Thoracic aorta (tissue), 2 donors: ENCODE results near the gene AACS. TPM values are rescaled to one million over a fixed set of nuclear protein-coding genes. Genes with fewer than 3 reads are reported as not detected.
A peak's percentile ranks its signal among the peaks of the same experiment; 100 is the strongest.

Experiments used
- ATAC-seq: fragments of 150-250 bp; one replicate; pipeline ENCODE4 v1.8.0; 2017; ENCODE audit warnings: low read depth; ENCODE audit not compliant: insufficient number of reproducible peaks, low FRiP score
- DNase-seq: peaks from one replicate; pipeline ENCODE4 v3.0.0-alpha.2; 2020; ENCODE audit warnings: low spot score
- H3K27ac ChIP-seq, 2 donors: fragments of 200-600 bp; sonication (generic); 1 replicate in 1 of 2; 2 replicates in 1 of 2; pipeline ENCODE4 v1.5.1; 2016; ENCODE audit warnings: mild to moderate bottlenecking in 2 of 2, moderate library complexity in 2 of 2
- H3K27me3 ChIP-seq: fragments of 200-600 bp; sonication (generic); replicated peaks from 2 replicates; pipeline ENCODE4 v1.6.0; 2016; ENCODE audit warnings: mild to moderate bottlenecking; ENCODE audit not compliant: insufficient read depth
- H3K36me3 ChIP-seq: fragments of 200-600 bp; sonication (generic); one replicate; pipeline ENCODE4 v1.5.1; 2016
- H3K4me1 ChIP-seq, 2 donors: fragments of 200-600 bp; sonication (generic); 1 replicate in 1 of 2; 2 replicates in 1 of 2; pipeline versions ENCODE4 v1.5.1 to v1.6.0; 2016; ENCODE audit warnings: low read depth in 2 of 2, mild to moderate bottlenecking in 1 of 2; ENCODE audit not compliant: control insufficient read depth in 1 of 2
- H3K4me3 ChIP-seq: fragments of 200-600 bp; sonication (generic); 2 replicates; pipeline ENCODE4 v1.5.1; 2016; ENCODE audit warnings: mild to moderate bottlenecking
- H3K9me3 ChIP-seq: fragments of 200-600 bp; sonication (generic); 2 replicates; pipeline ENCODE4 v1.5.1; 2016
- CTCF ChIP-seq: fragments of 200-600 bp; sonication (generic); IDR thresholded peaks from one replicate; pipeline ENCODE4 v1.5.1; 2019; ENCODE audit warnings: antibody characterized with exemption
- total RNA-seq, 2 donors: library from RNA; depleted of rRNA; stranded (reverse); fragments of >200 nt; gene quantifications; one replicate each; pipeline versions ENCODE4 v1.1.0 to v1.2.3, GENCODE V29; 2016

The AACS gene
- total RNA-seq, 2 donors from 2014 or later, result 14.1 to 14.7 TPM

DNA sequence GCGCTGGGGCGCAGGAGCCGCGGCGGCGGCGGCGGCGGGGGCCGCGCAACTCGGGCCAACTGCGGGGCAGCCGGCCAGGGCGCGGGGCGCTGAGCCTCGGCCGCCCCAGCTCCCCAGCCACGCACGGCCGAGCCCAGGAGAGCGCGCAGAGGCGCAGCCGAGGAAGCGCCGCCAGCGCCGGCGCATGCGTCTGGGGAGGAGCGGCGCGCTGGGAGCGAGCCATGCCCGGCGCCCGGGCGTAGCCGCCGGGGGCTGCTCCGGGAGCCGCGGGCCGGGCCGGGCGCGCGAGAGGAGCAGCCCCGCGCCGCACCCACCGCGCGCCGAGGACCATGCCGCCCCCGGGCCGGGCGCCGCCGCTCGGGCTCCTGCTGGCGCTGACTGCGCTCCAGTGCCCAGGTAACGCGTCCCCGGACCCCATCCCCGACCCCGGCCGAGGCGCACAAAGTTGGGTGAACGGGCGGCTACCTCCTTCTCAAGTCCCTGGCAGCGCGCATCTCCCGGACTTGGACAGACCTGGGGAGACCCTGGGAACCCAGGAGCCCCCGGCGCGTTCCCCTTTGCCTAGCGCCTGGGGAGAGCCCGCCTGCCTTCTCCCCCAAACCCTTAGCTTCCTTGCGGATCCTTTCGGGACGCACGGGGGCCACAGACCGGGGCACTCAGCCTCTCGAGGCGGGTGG lies 121.4 kb downstream of the AACS start:
- Histone ChIP-seq H3K4me3 (peak overlapping the region; percentile 65), H3K36me3 (no peaks in the 10 kb centered on the region), H3K4me1 (peaks cover 5 to 24% of the 10 kb centered on the region in 2 donors), H3K9me3 (no peaks in the 10 kb centered on the region), H3K27ac (no peak overlapping the region), H3K27me3 (peaks cover 4% of the 10 kb centered on the region)
- ATAC-seq, result no peak
- DNase-seq, result no peak
- no peak for TF ChIP-seq CTCF

DNA sequence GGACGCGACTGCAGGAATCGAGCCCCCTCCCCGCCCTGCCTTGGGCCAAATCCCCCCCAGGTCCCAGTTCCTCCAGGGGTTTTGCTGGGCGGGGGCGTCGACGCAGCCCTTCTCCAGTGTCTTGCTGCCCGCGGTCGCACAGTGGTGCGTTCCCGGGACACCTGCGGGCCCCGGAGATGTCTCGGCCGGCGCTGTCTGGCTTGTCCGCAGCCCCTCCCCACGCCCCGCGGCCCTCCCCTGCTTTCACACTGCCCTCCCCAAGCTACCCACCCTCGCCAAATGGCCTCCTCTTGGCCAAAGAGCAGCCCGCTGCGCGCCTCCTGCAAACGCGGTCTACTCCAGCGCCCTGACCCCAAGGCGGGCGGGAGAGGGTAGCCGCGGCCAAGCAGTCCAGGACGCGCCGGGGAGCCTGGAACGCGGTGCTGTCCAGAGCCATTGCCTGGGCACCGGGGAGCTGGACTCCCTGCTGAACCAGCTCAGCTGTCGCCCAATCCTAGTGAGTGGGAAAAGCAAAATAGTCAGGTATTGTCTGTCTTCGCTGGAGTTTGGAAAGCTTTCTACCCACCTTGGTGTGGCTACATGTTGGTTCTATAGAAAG lies 122.0 kb downstream of the AACS start:
- Histone ChIP-seq H3K4me3 (peak overlapping the region; percentile 65), H3K9me3 (no peaks in the 10 kb centered on the region), H3K36me3 (no peaks in the 10 kb centered on the region), H3K27ac (no peak overlapping the region), H3K4me1 (peaks cover 5 to 24% of the 10 kb centered on the region in 2 donors), H3K27me3 (peaks cover 4% of the 10 kb centered on the region)
- no peak for ATAC-seq
- no peak for TF ChIP-seq CTCF
- no peak for DNase-seq

DNA sequence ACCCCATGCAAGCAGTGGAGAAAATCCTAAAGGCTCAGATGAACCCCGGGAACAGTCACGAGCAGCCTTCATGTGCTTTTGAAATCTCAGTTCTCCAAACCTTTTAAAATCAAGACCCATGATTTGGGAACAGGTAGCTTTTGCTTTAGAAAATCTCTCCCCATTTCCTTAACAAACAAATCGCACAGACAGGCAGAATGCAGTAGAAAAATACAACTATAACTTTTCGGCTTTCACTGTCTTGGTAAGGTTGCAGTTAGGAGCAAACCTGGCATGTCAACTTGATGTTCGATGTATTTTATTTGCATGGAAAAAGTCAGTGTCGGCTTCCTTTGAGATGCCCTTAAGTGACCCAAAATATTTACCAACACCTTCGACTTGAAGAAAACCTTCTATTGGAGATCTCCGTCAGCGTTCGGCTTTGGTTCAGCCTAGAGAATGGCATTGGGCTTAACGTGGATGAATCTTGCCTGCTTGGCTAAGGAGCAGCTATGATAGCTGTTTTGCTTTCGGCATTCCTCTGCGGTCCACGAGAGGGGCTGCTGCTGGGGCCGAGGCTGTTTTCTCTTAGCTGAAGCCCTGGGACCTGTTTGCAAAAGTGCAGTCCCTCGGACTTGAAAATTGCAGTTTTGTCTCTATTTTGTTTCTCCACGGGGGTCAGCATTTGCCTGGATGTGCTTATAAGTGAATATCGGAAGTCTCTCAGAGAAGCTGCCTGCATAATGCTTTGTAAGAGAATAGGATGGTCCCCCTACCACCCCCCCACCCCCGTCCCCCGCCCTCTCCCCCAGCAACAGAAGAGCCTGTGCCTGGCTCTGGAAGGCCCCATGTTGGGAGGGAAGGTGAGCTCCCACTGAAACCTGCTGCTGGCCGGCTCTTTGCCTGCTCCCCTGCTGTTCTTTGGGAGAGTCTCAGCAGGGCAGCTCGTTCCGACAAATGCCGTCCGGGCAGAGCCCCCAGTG lies 122.8 kb downstream of the AACS start:
- no peak for ATAC-seq
- no peak overlapping the region for H3K27ac ChIP-seq
- no peak for TF ChIP-seq CTCF
- H3K9me3 ChIP-seq, result no peaks in the 10 kb centered on the region
- peaks cover 5 to 24% of the 10 kb centered on the region in 2 donors for H3K4me1 ChIP-seq
- peak overlapping the region; percentile 65 for H3K4me3 ChIP-seq
- H3K27me3 ChIP-seq, result peaks cover 4% of the 10 kb centered on the region
- no peaks in the 10 kb centered on the region for H3K36me3 ChIP-seq
- DNase-seq, result no peak

- ATAC-seq (no peak), DNase-seq (no peak)
- peaks cover 2 to 24% of the 10 kb centered on the region in 2 donors for H3K4me1 ChIP-seq
- TF ChIP-seq CTCF, result no peak
- H3K9me3 ChIP-seq, result no peaks in the 10 kb centered on the region
- H3K27ac ChIP-seq, result no peak overlapping the region
- no peak overlapping the region for H3K4me3 ChIP-seq
- peaks cover 4% of the 10 kb centered on the region for H3K27me3 ChIP-seq
- no peaks in the 10 kb centered on the region for H3K36me3 ChIP-seq
Measured at GRCh38 chr12:125189015-125189414, 123.8 kb downstream of the AACS start.

GRCh38 chr12:125189502-125189901 lies 124.3 kb downstream of the AACS start:
- Histone ChIP-seq H3K4me1 (peaks cover 2 to 24% of the 10 kb centered on the region in 2 donors), H3K36me3 (no peaks in the 10 kb centered on the region), H3K4me3 (no peak overlapping the region), H3K27me3 (peaks cover 4% of the 10 kb centered on the region), H3K27ac (no peak overlapping the region), H3K9me3 (no peaks in the 10 kb centered on the region)
- no peak for DNase-seq
- ATAC-seq, result no peak
- TF ChIP-seq CTCF, result no peak
